HEK293 (cell line): Measurements from ENCODE around the gene KIF5B.

Source experiments
- CTCF ChIA-PET: fragments of 350-600 bp; formaldehyde crosslinking; extraction: SDS; loops from one replicate; lab custom pipeline; 2021; ENCODE audit warnings: antibody characterized with exemption; lab: Yijun Ruan, JAX
- POLR2A ChIA-PET: fragments of 300-600 bp; formaldehyde crosslinking; extraction: SDS; loops from one replicate; lab custom pipeline; 2020; ENCODE audit warnings: antibody characterized with exemption, inconsistent platforms; lab: Yijun Ruan, JAX
- H3K27ac ChIP-seq: fragments of 200-500 bp; sonication (Bioruptor generic); 2 replicates; pipeline ENCODE4 v1.5.1; 2014; ENCODE audit warnings: low read depth, low read length, control low read depth, inconsistent platforms; ENCODE audit errors: extremely low read depth
- H3K36me3 ChIP-seq, 2 experiments: fragments of 200-500 bp in 1 of 2; sonication (Bioruptor generic) in 1 of 2; 1 replicate in 1 of 2; 2 replicates in 1 of 2; pipeline ENCODE4 v1.5.1; 2014 to 2017; ENCODE audit warnings: inconsistent platforms in 2 of 2, low read length in 2 of 2; ENCODE audit not compliant: control insufficient read depth in 2 of 2, insufficient read depth in 1 of 2
- H3K4me1 ChIP-seq: fragments of 200-500 bp; sonication (Bioruptor generic); 2 replicates; pipeline ENCODE4 v1.5.1; 2014; ENCODE audit warnings: mild to moderate bottlenecking, low read length, inconsistent platforms; ENCODE audit not compliant: control insufficient read depth, insufficient read depth
- H3K4me3 ChIP-seq: 2 replicates; pipeline ENCODE4 v1.5.1; 2011; ENCODE audit warnings: low read depth, mild to moderate bottlenecking, control low read depth, low read length, moderate library complexity
- H3K9me3 ChIP-seq: fragments of 200-500 bp; sonication (Bioruptor generic); 2 replicates; pipeline ENCODE4 v1.5.1; 2014; ENCODE audit warnings: low read depth, low read length, inconsistent platforms; ENCODE audit not compliant: control insufficient read depth, insufficient read depth
- HOXC10 ChIP-seq: sonication (generic); formaldehyde crosslinking; IDR thresholded peaks from 2 replicates; pipeline ENCODE4 v1.8.1; 2023; ENCODE audit warnings: mild to moderate bottlenecking, missing genetic modification reagents
- KLF1 ChIP-seq: fragments of 450-650 bp; formaldehyde crosslinking; IDR thresholded peaks from 2 replicates; pipeline ENCODE4 v1.5.1; 2016; ENCODE audit warnings: missing biosample characterization, missing genetic modification characterization
- MEIS1 ChIP-seq: sonication (generic); formaldehyde crosslinking; IDR thresholded peaks from 2 replicates; pipeline ENCODE4 v1.8.1; 2022; ENCODE audit warnings: missing genetic modification reagents, mild to moderate bottlenecking, borderline replicate concordance
- PRDM1 ChIP-seq: fragments of 450-650 bp; formaldehyde crosslinking; IDR thresholded peaks from 2 replicates; pipeline ENCODE4; 2016; ENCODE audit warnings: missing biosample characterization, missing genetic modification characterization
- ZBTB48 ChIP-seq: fragments of 450-650 bp; formaldehyde crosslinking; IDR thresholded peaks from 2 replicates; pipeline ENCODE4 v1.5.1; 2016; ENCODE audit warnings: missing biosample characterization, missing genetic modification characterization
- ZNF138 ChIP-seq: fragments of 450-650 bp; formaldehyde crosslinking; IDR thresholded peaks from 2 replicates; pipeline ENCODE4 v1.5.1; 2016; ENCODE audit warnings: missing biosample characterization, missing genetic modification characterization, borderline replicate concordance
- ZNF140 ChIP-seq: fragments of 450-650 bp; formaldehyde crosslinking; IDR thresholded peaks from 2 replicates; pipeline ENCODE4 v1.5.1; 2016; ENCODE audit warnings: missing biosample characterization, missing genetic modification characterization
- ZNF366 ChIP-seq: fragments of 450-650 bp; formaldehyde crosslinking; conservative IDR thresholded peaks from 2 replicates; pipeline ENCODE4 v1.5.1; 2016; ENCODE audit warnings: missing biosample characterization, missing genetic modification characterization
- ZNF404 ChIP-seq: fragments of 450-650 bp; formaldehyde crosslinking; IDR thresholded peaks from 2 replicates; pipeline ENCODE4 v1.5.1; 2017; ENCODE audit warnings: missing biosample characterization, missing genetic modification characterization
- ZNF560 ChIP-seq: fragments of 450-650 bp; formaldehyde crosslinking; IDR thresholded peaks from 2 replicates; pipeline ENCODE4 v1.5.1; 2017; ENCODE audit warnings: missing biosample characterization, missing genetic modification characterization, borderline replicate concordance
- ZNF660 ChIP-seq: fragments of 450-650 bp; IDR thresholded peaks from 2 replicates; pipeline ENCODE4 v1.5.1; 2018; ENCODE audit warnings: missing biosample characterization, mild to moderate bottlenecking, missing genetic modification characterization
- ZNF692 ChIP-seq: fragments of 450-650 bp; formaldehyde crosslinking; IDR thresholded peaks from 2 replicates; pipeline ENCODE4 v1.5.1; 2016; ENCODE audit warnings: missing biosample characterization, missing genetic modification characterization
- ZNF707 ChIP-seq: fragments of 450-650 bp; formaldehyde crosslinking; IDR thresholded peaks from 2 replicates; pipeline ENCODE4 v1.5.1; 2016; ENCODE audit warnings: missing biosample characterization, missing genetic modification characterization
- ZNF843 ChIP-seq: fragments of 450-650 bp; formaldehyde crosslinking; IDR thresholded peaks from 2 replicates; pipeline ENCODE4 v1.5.1; 2016; ENCODE audit warnings: missing biosample characterization, missing genetic modification characterization
- ZSCAN23 ChIP-seq: fragments of 450-650 bp; formaldehyde crosslinking; IDR thresholded peaks from 2 replicates; pipeline ENCODE4 v1.5.1; 2016; ENCODE audit warnings: missing biosample characterization, missing genetic modification characterization
- TF ChIP-seq, protein P1 (sequence below): fragments of 450-650 bp; formaldehyde crosslinking; IDR thresholded peaks from 2 replicates; pipeline ENCODE4 v1.5.1; 2016; ENCODE audit warnings: missing biosample characterization, missing genetic modification characterization
- TF ChIP-seq, protein P2 (sequence below): fragments of 450-650 bp; formaldehyde crosslinking; IDR thresholded peaks from 2 replicates; pipeline ENCODE4 v1.5.1; 2016; ENCODE audit warnings: missing biosample characterization, missing genetic modification characterization, borderline replicate concordance

The KIF5B gene

GRCh38 chr10:32084185-32084851 is 28.1 kb upstream of the KIF5B start:
- H3K27ac ChIP-seq = no peak overlapping the region
- H3K4me1 ChIP-seq = no peaks in the 10 kb centered on the region
- no peaks in the 10 kb centered on the region for H3K36me3 ChIP-seq
- CTCF ChIA-PET = no interaction called here
- no peak overlapping the region for H3K4me3 ChIP-seq
- no peak for TF ChIP-seq ZNF140
- TF ChIP-seq ZNF843 = no peak
- TF ChIP-seq, protein P1, sequence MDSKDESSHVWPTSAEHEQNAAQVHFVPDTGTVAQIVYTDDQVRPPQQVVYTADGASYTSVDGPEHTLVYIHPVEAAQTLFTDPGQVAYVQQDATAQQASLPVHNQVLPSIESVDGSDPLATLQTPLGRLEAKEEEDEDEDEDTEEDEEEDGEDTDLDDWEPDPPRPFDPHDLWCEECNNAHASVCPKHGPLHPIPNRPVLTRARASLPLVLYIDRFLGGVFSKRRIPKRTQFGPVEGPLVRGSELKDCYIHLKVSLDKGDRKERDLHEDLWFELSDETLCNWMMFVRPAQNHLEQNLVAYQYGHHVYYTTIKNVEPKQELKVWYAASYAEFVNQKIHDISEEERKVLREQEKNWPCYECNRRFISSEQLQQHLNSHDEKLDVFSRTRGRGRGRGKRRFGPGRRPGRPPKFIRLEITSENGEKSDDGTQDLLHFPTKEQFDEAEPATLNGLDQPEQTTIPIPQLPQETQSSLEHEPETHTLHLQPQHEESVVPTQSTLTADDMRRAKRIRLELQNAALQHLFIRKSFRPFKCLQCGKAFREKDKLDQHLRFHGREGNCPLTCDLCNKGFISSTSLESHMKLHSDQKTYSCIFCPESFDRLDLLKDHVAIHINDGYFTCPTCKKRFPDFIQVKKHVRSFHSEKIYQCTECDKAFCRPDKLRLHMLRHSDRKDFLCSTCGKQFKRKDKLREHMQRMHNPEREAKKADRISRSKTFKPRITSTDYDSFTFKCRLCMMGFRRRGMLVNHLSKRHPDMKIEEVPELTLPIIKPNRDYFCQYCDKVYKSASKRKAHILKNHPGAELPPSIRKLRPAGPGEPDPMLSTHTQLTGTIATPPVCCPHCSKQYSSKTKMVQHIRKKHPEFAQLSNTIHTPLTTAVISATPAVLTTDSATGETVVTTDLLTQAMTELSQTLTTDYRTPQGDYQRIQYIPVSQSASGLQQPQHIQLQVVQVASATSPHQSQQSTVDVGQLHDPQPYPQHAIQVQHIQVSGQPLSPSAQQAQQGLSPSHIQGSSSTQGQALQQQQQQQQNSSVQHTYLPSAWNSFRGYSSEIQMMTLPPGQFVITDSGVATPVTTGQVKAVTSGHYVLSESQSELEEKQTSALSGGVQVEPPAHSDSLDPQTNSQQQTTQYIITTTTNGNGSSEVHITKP = no peak
- no peak for TF ChIP-seq ZNF692
- H3K9me3 ChIP-seq = no peaks in the 10 kb centered on the region
- POLR2A ChIA-PET = no interaction called here

- H3K36me3 ChIP-seq = no peaks in the 10 kb centered on the region
- ChIA-PET POLR2A (no interaction called here), CTCF (no interaction called here)
- TF ChIP-seq ZNF560 = no peak
- no peak; the same call in 1 of the 2 replicates for TF ChIP-seq ZBTB48 (tag by site-specific recombination)
- TF ChIP-seq PRDM1 (tag by site-specific recombination) = peak; percentile 50; the same call in 1 of the 2 replicates
- TF ChIP-seq ZNF366 (tag by site-specific recombination) = 0 out of 2 replicates have a peak, but pooled peaks have one; percentile 21
- no peak overlapping the region for H3K27ac ChIP-seq
- H3K4me1 ChIP-seq = no peaks in the 10 kb centered on the region
- H3K4me3 ChIP-seq = no peak overlapping the region
- no peaks in the 10 kb centered on the region for H3K9me3 ChIP-seq
Observed at GRCh38 chr10:32077896-32078485, 21.8 kb upstream of the KIF5B start.

DNA sequence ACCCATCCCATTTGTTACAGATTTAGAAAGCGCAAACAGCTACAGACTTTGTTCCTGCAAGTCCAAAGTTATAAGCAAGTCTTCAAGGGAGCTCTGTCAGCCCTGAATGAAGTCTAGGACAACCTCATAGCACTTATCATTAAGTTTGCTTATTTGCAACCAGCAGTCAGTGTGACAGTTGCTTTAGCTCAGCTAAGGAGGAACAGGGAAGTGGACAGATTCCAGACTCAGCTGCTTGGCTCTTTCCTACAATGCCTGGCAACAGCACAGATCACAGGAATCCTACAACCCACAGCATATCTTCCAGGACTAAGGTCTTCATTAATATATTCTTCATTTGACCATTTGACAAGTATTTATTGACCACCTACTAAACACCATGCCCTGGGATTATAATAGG is 17.4 kb upstream of the KIF5B start:
- POLR2A ChIA-PET = no interaction called here
- no peak overlapping the region for H3K27ac ChIP-seq
- TF ChIP-seq HOXC10 (CRISPR knock-in tag) (no peak), ZNF707 (no peak)
- TF ChIP-seq, protein P2, sequence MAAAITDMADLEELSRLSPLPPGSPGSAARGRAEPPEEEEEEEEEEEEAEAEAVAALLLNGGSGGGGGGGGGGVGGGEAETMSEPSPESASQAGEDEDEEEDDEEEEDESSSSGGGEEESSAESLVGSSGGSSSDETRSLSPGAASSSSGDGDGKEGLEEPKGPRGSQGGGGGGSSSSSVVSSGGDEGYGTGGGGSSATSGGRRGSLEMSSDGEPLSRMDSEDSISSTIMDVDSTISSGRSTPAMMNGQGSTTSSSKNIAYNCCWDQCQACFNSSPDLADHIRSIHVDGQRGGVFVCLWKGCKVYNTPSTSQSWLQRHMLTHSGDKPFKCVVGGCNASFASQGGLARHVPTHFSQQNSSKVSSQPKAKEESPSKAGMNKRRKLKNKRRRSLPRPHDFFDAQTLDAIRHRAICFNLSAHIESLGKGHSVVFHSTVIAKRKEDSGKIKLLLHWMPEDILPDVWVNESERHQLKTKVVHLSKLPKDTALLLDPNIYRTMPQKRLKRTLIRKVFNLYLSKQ = no peak
- H3K9me3 ChIP-seq = no peaks in the 10 kb centered on the region
- H3K36me3 ChIP-seq = no peaks in the 10 kb centered on the region
- no peaks in the 10 kb centered on the region for H3K4me1 ChIP-seq
- H3K4me3 ChIP-seq = no peak overlapping the region
- CTCF ChIA-PET = no interaction called here

- TF ChIP-seq ZSCAN23 (tag by site-specific recombination) = no peak
- no peak for TF ChIP-seq MEIS1 (CRISPR knock-in tag)
- no peak for TF ChIP-seq ZNF660 (tag by site-specific recombination)
- TF ChIP-seq KLF1 = no peak
- TF ChIP-seq ZNF138 = no peak
- TF ChIP-seq ZNF404 = no peak
- Histone ChIP-seq H3K4me1 (no peaks in the 10 kb centered on the region), H3K36me3 (no peaks in the 10 kb centered on the region), H3K27ac (no peak overlapping the region), H3K9me3 (no peaks in the 10 kb centered on the region), H3K4me3 (no peak overlapping the region)
- ChIA-PET POLR2A (no interaction called here), CTCF (interaction anchor here (0.6 to 0.8 kb wide), 2 partner anchors 9 to 124 kb away, joined by 3 read pairs; no protein-coding TSS in a partner anchor)
Observed at GRCh38 chr10:32073128-32073527, 16.9 kb upstream of the KIF5B start.
